B cell (primary cell): ENCODE results near the gene SPTB. TPM values are rescaled to one million over a fixed set of nuclear protein-coding genes. Genes with fewer than 3 reads are reported as not detected.

Experiments
- ATAC-seq: fragments of 200-7000 bp; cut with Tn5 transposase; one replicate; pipeline ENCODE4 v1.10.0; 2021; ENCODE audit warnings: low read depth, mild to moderate bottlenecking, moderate number of reproducible peaks, moderate library complexity
- CTCF ChIA-PET: fragments of 350-600 bp; sonication (Branson Sonifier 250); formaldehyde crosslinking; loops from one replicate; lab custom pipeline; 2021; ENCODE audit warnings: antibody characterized with exemption, inconsistent platforms; lab: Charles Lee
- POLR2A ChIA-PET: fragments of 350-600 bp; sonication (Branson Sonifier 250); formaldehyde crosslinking; loops from one replicate; lab custom pipeline; 2021; ENCODE audit warnings: antibody characterized with exemption; lab: Charles Lee
- DNase-seq: peaks from one replicate; pipeline ENCODE4 v3.0.0; 2013
- H2AFZ ChIP-seq: 2 replicates; pipeline ENCODE4 v1.6.1; 2012; ENCODE audit warnings: mild to moderate bottlenecking, low read depth, low read length; ENCODE audit not compliant: insufficient read depth, poor library complexity, severe bottlenecking
- H3K27ac ChIP-seq, 2 donors: 1 replicate in 1 of 2; 2 replicates in 1 of 2; pipeline ENCODE4 v1.5.1; 2012 to 2013; ENCODE audit warnings: low read length in 2 of 2, mild to moderate bottlenecking in 2 of 2, moderate library complexity in 1 of 2
- H3K27me3 ChIP-seq, 4 experiments: fragments of 200-600 bp in 1 of 4; sonication (generic) in 1 of 4; replicated peaks in 1 of 4; 1 replicate in 2 of 4; 2 replicates in 2 of 4; pipeline versions ENCODE4 v1.6.1 to v1.7.0; 2013 to 2016; ENCODE audit warnings: low read length in 3 of 4, mild to moderate bottlenecking in 2 of 4, mixed read lengths in 1 of 4, moderate library complexity in 1 of 4; ENCODE audit not compliant: insufficient read depth in 4 of 4, control insufficient read depth in 3 of 4; ENCODE audit errors: control extremely low read depth in 1 of 4
- H3K36me3 ChIP-seq, 2 experiments: replicated peaks in 1 of 2; 1 replicate in 1 of 2; 2 replicates in 1 of 2; pipeline versions ENCODE4 v1.6.1 to v1.7.1; 2013; ENCODE audit warnings: low read length in 1 of 2; ENCODE audit not compliant: insufficient read depth in 2 of 2, control insufficient read depth in 1 of 2; ENCODE audit errors: control extremely low read depth in 1 of 2, extremely low read depth in 1 of 2
- H3K4me1 ChIP-seq, 2 donors: fragments of 200-600 bp in 1 of 2; sonication (generic) in 1 of 2; 1 replicate in 1 of 2; 2 replicates in 1 of 2; pipeline versions ENCODE4 v1.5.1 to v1.6.1; 2013 to 2017; ENCODE audit warnings: low read length in 2 of 2; ENCODE audit not compliant: control insufficient read depth in 2 of 2, insufficient read depth in 2 of 2
- H3K4me2 ChIP-seq: replicated peaks from 2 replicates; pipeline ENCODE3; 2012; ENCODE audit warnings: mild to moderate bottlenecking, low read depth, low read length; ENCODE audit not compliant: poor library complexity, severe bottlenecking
- H3K4me3 ChIP-seq, 5 experiments: fragments of 200-600 bp in 1 of 5; sonication (generic) in 1 of 5; 1 replicate in 3 of 5; 2 replicates in 2 of 5; pipeline versions ENCODE4 v1.5.1 to v1.7.0; 2011 to 2016; ENCODE audit warnings: low read length in 4 of 5, mild to moderate bottlenecking in 4 of 5, low read depth in 2 of 5, control low read depth in 1 of 5, moderate library complexity in 1 of 5; ENCODE audit not compliant: insufficient read depth in 1 of 5; ENCODE audit errors: control extremely low read depth in 1 of 5, extremely low read depth in 1 of 5
- H3K79me2 ChIP-seq: fragments of 200-600 bp; sonication (generic); one replicate; pipeline ENCODE4 v1.6.0; 2016; ENCODE audit warnings: low read length; ENCODE audit not compliant: control insufficient read depth, insufficient read depth
- H3K9ac ChIP-seq: fragments of 200-600 bp; sonication (generic); 2 replicates; pipeline ENCODE4 v1.6.1; 2017; ENCODE audit warnings: mild to moderate bottlenecking, low read length, moderate library complexity
- H3K9me3 ChIP-seq, 3 donors: one replicate each; pipeline versions ENCODE4 v1.6.1 to v1.7.1; 2013; ENCODE audit warnings: low read length in 2 of 3; ENCODE audit not compliant: control insufficient read depth in 2 of 3, insufficient read depth in 1 of 3; ENCODE audit errors: control extremely low read depth in 1 of 3
- H4K20me1 ChIP-seq: 2 replicates; pipeline ENCODE4 v1.6.0; 2012; ENCODE audit warnings: mild to moderate bottlenecking, low read length; ENCODE audit not compliant: insufficient read depth, control insufficient read depth, poor library complexity, severe bottlenecking
- H3K27ac Mint-ChIP-seq: one replicate; pipeline ENCODE4 v1.8.0; 2021; ENCODE audit warnings: mixed read lengths
- H3K27me3 Mint-ChIP-seq: one replicate; pipeline ENCODE4 v1.8.0; 2021; ENCODE audit warnings: mixed read lengths
- H3K4me1 Mint-ChIP-seq: one replicate; pipeline ENCODE4 v1.8.0; 2021; ENCODE audit warnings: mixed read lengths
- H3K4me3 Mint-ChIP-seq: one replicate; pipeline ENCODE4 v1.8.0; 2021; ENCODE audit warnings: mixed read lengths
- H3K9me3 Mint-ChIP-seq: one replicate; pipeline ENCODE4 v1.8.0; 2022; ENCODE audit warnings: mixed read lengths; ENCODE audit not compliant: insufficient read depth
- CTCF ChIP-seq: fragments of 200-600 bp; IDR thresholded peaks from one replicate; pipeline ENCODE4 v1.8.0; 2022; ENCODE audit warnings: antibody characterized with exemption, mild to moderate bottlenecking
- EZH2 ChIP-seq: IDR thresholded peaks from 2 replicates; pipeline ENCODE4 v1.6.1; 2012; ENCODE audit warnings: borderline replicate concordance, low read depth, mild to moderate bottlenecking, moderate library complexity, low read length; ENCODE audit not compliant: insufficient read depth, poor library complexity, severe bottlenecking
- WGBS: methylation state at CpG from one replicate; pipeline ENCODE4 v1.1.5; 2013; ENCODE audit warnings: missing lambda C conversion rate; ENCODE audit not compliant: insufficient coverage; 5-methylcytosine and 5-hydroxymethylcytosine counted together
- intact Hi-C: fragments of 100-400 bp; cut with micrococcal nuclease; formaldehyde crosslinking; loops from one replicate; pipeline ENCODE4 v1.10.0; 2022
- polyA plus RNA-seq: library from polyadenylated mRNA; depleted of rRNA; stranded (reverse); fragments of >200 nt; gene quantifications from 2 replicates; pipeline ENCODE4 v1.2.3, GENCODE V29; 2012
- total RNA-seq, 2 donors: library from RNA; stranded (reverse); fragments of 120-200 nt in 1 of 2; gene quantifications; 1 replicate in 1 of 2; 2 replicates in 1 of 2; pipeline versions ENCODE4 v1.2.3 to v1.2.4, GENCODE V29; 2013 to 2022

The SPTB gene
- total and polyA plus RNA-seq, 2 donors (not counting 1 experiment from before 2014, with no cell fraction given), result 0.12 TPM; not detected in 1

GRCh38 chr14:64719601-64720000 lies 160.1 kb downstream of the SPTB start:
- Histone ChIP-seq H3K4me3 (no peak overlapping the region), H3K79me2 (no peaks in the 10 kb centered on the region), H3K4me1 (no peaks in the 10 kb centered on the region), H3K27me3 (peaks cover 0 to 16% (median 3%) of the 10 kb centered on the region in 4 experiments), H3K4me2 (no peak overlapping the region), H3K36me3 (no peaks in the 10 kb centered on the region), H3K9ac (no peak overlapping the region), H4K20me1 (no peaks in the 10 kb centered on the region), H3K27ac (no peak overlapping the region), H2AFZ (no peak overlapping the region), H3K9me3 (peaks cover 0 to 17% (median 3%) of the 10 kb centered on the region in 3 donors)
- no peak overlapping the region for H3K27ac Mint-ChIP-seq
- WGBS, result 98% methylated on average over 5 of the region's 7 CpGs
- CTCF ChIA-PET, result no interaction called here
- POLR2A ChIA-PET, result no interaction called here
- no peaks in the 10 kb centered on the region for H3K9me3 Mint-ChIP-seq
- peaks cover 32% of the 10 kb centered on the region for H3K27me3 Mint-ChIP-seq
- DNase-seq (no peak), ATAC-seq (no peak)
- H3K4me3 Mint-ChIP-seq, result no peak overlapping the region
- TF ChIP-seq CTCF (no peak), EZH2 (no peak)
- H3K4me1 Mint-ChIP-seq, result no peaks in the 10 kb centered on the region
- intact Hi-C loops, result no loop called here

GRCh38 chr14:64718762-64719161 lies 160.9 kb downstream of the SPTB start:
- ChIA-PET POLR2A (no interaction called here), CTCF (no interaction called here)
- Histone ChIP-seq H3K4me2 (no peak overlapping the region), H4K20me1 (no peaks in the 10 kb centered on the region), H3K27ac (no peak overlapping the region), H2AFZ (no peak overlapping the region), H3K79me2 (no peaks in the 10 kb centered on the region), H3K9me3 (peaks cover 2 to 20% (median 11%) of the 10 kb centered on the region in 3 donors), H3K27me3 (peaks cover 0 to 18% (median 3%) of the 10 kb centered on the region in 4 experiments), H3K9ac (no peak overlapping the region), H3K4me3 (no peak overlapping the region), H3K4me1 (no peaks in the 10 kb centered on the region), H3K36me3 (no peaks in the 10 kb centered on the region)
- Mint-ChIP-seq H3K9me3 (peaks cover 4% of the 10 kb centered on the region), H3K27me3 (peaks cover 38% of the 10 kb centered on the region), H3K4me1 (no peaks in the 10 kb centered on the region), H3K27ac (no peak overlapping the region), H3K4me3 (no peak overlapping the region)
- TF ChIP-seq CTCF (no peak), EZH2 (no peak)
- intact Hi-C loops, result no loop called here
- ATAC-seq (no peak), DNase-seq (no peak)
- 98% methylated on average over 7 of the region's 7 CpGs for WGBS
